WTC11 (cell line): ENCODE results near the gene FRYL. TPM values are rescaled to one million over a fixed set of nuclear protein-coding genes. Genes with fewer than 3 reads are reported as not detected.
"Not testable (repeated sequence)": the region's sequence is repeated elsewhere in the genome, so short reads cannot be mapped to it uniquely, and the experiment has no call there.

Experiments
- ATAC-seq: fragments of 200-7000 bp; cut with Tn5 transposase; 2 replicates; pipeline ENCODE4 v1.10.0; 2021; ENCODE audit warnings: mild to moderate bottlenecking, moderate library complexity
- CTCF ChIA-PET: fragments of 300-600 bp; sonication (Branson Sonifier 250); formaldehyde crosslinking; loops from one replicate; lab custom pipeline; 2021; ENCODE audit warnings: antibody characterized with exemption; lab: Charles Lee
- POLR2A ChIA-PET: fragments of 350-600 bp; sonication (Branson Sonifier 250); formaldehyde crosslinking; loops from one replicate; lab custom pipeline; 2021; ENCODE audit warnings: antibody characterized with exemption; lab: Charles Lee
- DNase-seq: peaks from one replicate; pipeline ENCODE4 v3.0.0; 2021; ENCODE audit warnings: low spot score
- H3K27ac Mint-ChIP-seq: 2 replicates; pipeline ENCODE4 v1.8.0; 2021; ENCODE audit warnings: mixed read lengths
- H3K27me3 Mint-ChIP-seq: 2 replicates; pipeline ENCODE4 v1.8.0; 2021; ENCODE audit warnings: low read depth, mild to moderate bottlenecking, moderate library complexity, mixed read lengths
- H3K36me3 Mint-ChIP-seq: 2 replicates; pipeline ENCODE4 v1.8.0; 2021; ENCODE audit warnings: mixed read lengths
- H3K4me1 Mint-ChIP-seq: 2 replicates; pipeline ENCODE4 v1.8.0; 2022; ENCODE audit warnings: mixed read lengths
- H3K4me3 Mint-ChIP-seq: 2 replicates; pipeline ENCODE4 v1.8.0; 2021; ENCODE audit warnings: mild to moderate bottlenecking, moderate library complexity, mixed read lengths
- H3K9me3 Mint-ChIP-seq: 2 replicates; pipeline ENCODE4 v1.8.0; 2021; ENCODE audit warnings: mixed read lengths
- ATF1 ChIP-seq: sonication (generic); formaldehyde crosslinking; IDR thresholded peaks from 2 replicates; pipeline ENCODE4 v1.8.1; 2023; ENCODE audit warnings: mild to moderate bottlenecking, moderate library complexity, missing genetic modification reagents
- CREB1 ChIP-seq: sonication (generic); formaldehyde crosslinking; IDR thresholded peaks from 2 replicates; pipeline ENCODE4 v1.8.0; 2023; ENCODE audit warnings: mild to moderate bottlenecking, missing genetic modification reagents
- CREM ChIP-seq: sonication (generic); formaldehyde crosslinking; IDR thresholded peaks from 2 replicates; pipeline ENCODE4 v1.8.1; 2022; ENCODE audit warnings: mild to moderate bottlenecking, missing genetic modification reagents, moderate library complexity
- CTCF ChIP-seq: fragments of 200-600 bp; IDR thresholded peaks from 2 replicates; pipeline ENCODE4 v1.8.0; 2022; ENCODE audit warnings: antibody characterized with exemption
- ESRRA ChIP-seq: sonication (generic); formaldehyde crosslinking; IDR thresholded peaks from 2 replicates; pipeline ENCODE4 v1.8.1; 2022; ENCODE audit warnings: mild to moderate bottlenecking, missing genetic modification reagents, borderline replicate concordance
- GABPB1 ChIP-seq: sonication (generic); formaldehyde crosslinking; IDR thresholded peaks from 2 replicates; pipeline ENCODE4 v1.8.1; 2023; ENCODE audit warnings: mild to moderate bottlenecking, missing genetic modification reagents
- IRF2 ChIP-seq: sonication (generic); formaldehyde crosslinking; IDR thresholded peaks from 2 replicates; pipeline ENCODE4 v1.8.0; 2022; ENCODE audit warnings: low read depth, missing genetic modification reagents, borderline replicate concordance
- JAZF1 ChIP-seq: fragments of 250-450 bp; sonication (Bioruptor Pico); IDR thresholded peaks from 2 replicates; pipeline ENCODE4 v1.9.0; 2021; ENCODE audit warnings: moderate library complexity, mild to moderate bottlenecking, inconsistent platforms
- OVOL2 ChIP-seq: fragments of 250-450 bp; sonication (Bioruptor Pico); IDR thresholded peaks from 2 replicates; pipeline ENCODE4 v1.9.0; 2021; ENCODE audit warnings: mild to moderate bottlenecking, borderline replicate concordance
- PRDM15 ChIP-seq: sonication (generic); formaldehyde crosslinking; IDR thresholded peaks from 2 replicates; pipeline ENCODE4 v1.8.0; 2022; ENCODE audit warnings: missing genetic modification reagents
- TP53 ChIP-seq: sonication (generic); formaldehyde crosslinking; IDR thresholded peaks from 2 replicates; pipeline ENCODE4 v1.8.1; 2023; ENCODE audit warnings: mild to moderate bottlenecking, missing genetic modification reagents
- USF1 ChIP-seq: sonication (generic); formaldehyde crosslinking; IDR thresholded peaks from 2 replicates; pipeline ENCODE4 v1.8.0; 2022; ENCODE audit warnings: mild to moderate bottlenecking, missing genetic modification reagents
- ZBTB21 ChIP-seq: sonication (generic); formaldehyde crosslinking; IDR thresholded peaks from 2 replicates; pipeline ENCODE4 v1.8.1; 2023; ENCODE audit warnings: mild to moderate bottlenecking, missing genetic modification reagents, borderline replicate concordance
- ZNF121 ChIP-seq: sonication (generic); formaldehyde crosslinking; IDR thresholded peaks from 2 replicates; pipeline ENCODE4 v1.8.0; 2023; ENCODE audit warnings: missing genetic modification reagents
- ZNF263 ChIP-seq: sonication (generic); formaldehyde crosslinking; IDR thresholded peaks from 2 replicates; pipeline ENCODE4 v1.8.1; 2022; ENCODE audit warnings: low read depth, mild to moderate bottlenecking, moderate library complexity, missing genetic modification reagents
- ZNF425 ChIP-seq: fragments of 250-450 bp; sonication (Bioruptor Pico); conservative IDR thresholded peaks from 2 replicates; pipeline ENCODE4 v1.9.0; 2021; ENCODE audit warnings: mild to moderate bottlenecking
- ZNF532 ChIP-seq: fragments of 250-450 bp; sonication (Bioruptor Pico); IDR thresholded peaks from 2 replicates; pipeline ENCODE4 v1.9.0; 2021; ENCODE audit warnings: mild to moderate bottlenecking, borderline replicate concordance
- total RNA-seq: library from RNA; stranded (reverse); gene quantifications from 3 replicates; pipeline ENCODE4 v1.2.3, GENCODE V29; 2021

The FRYL gene
- total RNA-seq, 1 experiment from 2014 or later = 38.7 TPM

GRCh38 chr4:48640699-48641098 is 139.4 kb downstream of the FRYL start:
- CTCF ChIA-PET = no interaction called here
- no peak for TF ChIP-seq ZNF121 (CRISPR knock-in tag)
- ATAC-seq (no peak), DNase-seq (no peak)
- no peaks in the 10 kb centered on the region for H3K9me3 Mint-ChIP-seq
- H3K4me3 Mint-ChIP-seq = no peak overlapping the region
- H3K4me1 Mint-ChIP-seq = peaks cover 25% of the 10 kb centered on the region
- H3K27me3 Mint-ChIP-seq = no peaks in the 10 kb centered on the region
- no peaks in the 10 kb centered on the region for H3K36me3 Mint-ChIP-seq
- POLR2A ChIA-PET = no interaction called here
- H3K27ac Mint-ChIP-seq = peak overlapping the region; percentile 83; the same call in 1 of the 2 replicates

- ChIA-PET POLR2A (no interaction called here), CTCF (no interaction called here)
- Mint-ChIP-seq H3K4me1 (peaks cover 25% of the 10 kb centered on the region), H3K27me3 (no peaks in the 10 kb centered on the region), H3K36me3 (no peaks in the 10 kb centered on the region), H3K27ac (no peak overlapping the region), H3K4me3 (no peak overlapping the region), H3K9me3 (no peaks in the 10 kb centered on the region)
- ATAC-seq (no peak), DNase-seq (no peak)
- TF ChIP-seq GABPB1 = no peak
Observed at GRCh38 chr4:48640225-48640624, 139.9 kb downstream of the FRYL start.

GRCh38 chr4:48639807-48640206 is 140.3 kb downstream of the FRYL start:
- DNase-seq (no peak), ATAC-seq (no peak)
- CTCF ChIA-PET = no interaction called here
- Mint-ChIP-seq H3K4me1 (peaks cover 25% of the 10 kb centered on the region), H3K27me3 (no peaks in the 10 kb centered on the region), H3K9me3 (no peaks in the 10 kb centered on the region), H3K4me3 (no peak overlapping the region), H3K36me3 (no peaks in the 10 kb centered on the region), H3K27ac (peak overlapping the region; percentile 27; the same call in 1 of the 2 replicates)
- POLR2A ChIA-PET = no interaction called here
- TF ChIP-seq ZNF532 (CRISPR knock-in tag) = no peak
- TF ChIP-seq OVOL2 (CRISPR knock-in tag) = no peak
- no peak for TF ChIP-seq ATF1 (CRISPR knock-in tag)
- no peak for TF ChIP-seq ZNF425 (CRISPR knock-in tag)
- no peak for TF ChIP-seq ESRRA (CRISPR knock-in tag)
- no peak for TF ChIP-seq ZNF263
- no peak for TF ChIP-seq CREB1 (CRISPR knock-in tag)
- no peak for TF ChIP-seq CREM (CRISPR knock-in tag)
- no peak for TF ChIP-seq JAZF1 (CRISPR knock-in tag)
- TF ChIP-seq PRDM15 (CRISPR knock-in tag) = no peak
- no peak for TF ChIP-seq TP53 (CRISPR knock-in tag)
- no peak for TF ChIP-seq ZBTB21 (CRISPR knock-in tag)
- no peak for TF ChIP-seq USF1
- TF ChIP-seq CTCF = no peak
- TF ChIP-seq IRF2 (CRISPR knock-in tag) = no peak

- H3K27ac Mint-ChIP-seq, H3K27me3 Mint-ChIP-seq, H3K9me3 Mint-ChIP-seq, CTCF ChIA-PET, DNase-seq, H3K36me3 Mint-ChIP-seq, H3K4me3 Mint-ChIP-seq, ATAC-seq, POLR2A ChIA-PET: not testable (repeated sequence)
- H3K4me1 Mint-ChIP-seq = peaks cover 25% of the 10 kb centered on the region
Observed at GRCh38 chr4:48638586-48638985, 141.5 kb downstream of the FRYL start.
